ENCODE data around the gene SGSM2. TPM values are rescaled to one million over a fixed set of nuclear protein-coding genes. Genes with fewer than 3 reads are reported as not detected.
A peak's percentile ranks its signal among the peaks of the same experiment; 100 is the strongest.

The SGSM2 gene
- polyA plus RNA-seq, 3 donors = 3.0 to 130 (median 3.5) TPM

DNA sequence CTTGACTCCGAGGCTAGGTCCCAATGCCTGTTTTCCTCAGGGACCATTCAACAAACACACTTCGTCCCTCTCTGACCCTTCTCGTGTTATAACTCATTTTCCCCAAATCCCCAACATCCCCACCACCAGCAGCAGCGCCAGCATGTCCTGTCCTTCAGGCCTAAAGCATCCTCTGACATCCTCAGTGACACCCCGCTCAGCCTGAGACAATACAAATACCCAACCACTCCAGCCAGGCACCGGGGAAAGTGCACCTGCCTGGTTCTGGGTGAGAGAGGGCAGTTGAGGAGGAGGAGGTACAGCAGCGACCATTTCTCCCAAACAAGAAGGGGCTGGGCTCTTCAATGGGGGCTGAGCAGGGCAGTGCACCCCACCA is 58.9 kb downstream of the SGSM2 start:
- H3K4me1 ChIP-seq (ENCODE audit: control insufficient read depth in 1 of 2, insufficient read depth in 2 of 2, low read length in 2 of 2) = peaks cover 59 to 71% of the 10 kb centered on the region in 2 donors

DNA sequence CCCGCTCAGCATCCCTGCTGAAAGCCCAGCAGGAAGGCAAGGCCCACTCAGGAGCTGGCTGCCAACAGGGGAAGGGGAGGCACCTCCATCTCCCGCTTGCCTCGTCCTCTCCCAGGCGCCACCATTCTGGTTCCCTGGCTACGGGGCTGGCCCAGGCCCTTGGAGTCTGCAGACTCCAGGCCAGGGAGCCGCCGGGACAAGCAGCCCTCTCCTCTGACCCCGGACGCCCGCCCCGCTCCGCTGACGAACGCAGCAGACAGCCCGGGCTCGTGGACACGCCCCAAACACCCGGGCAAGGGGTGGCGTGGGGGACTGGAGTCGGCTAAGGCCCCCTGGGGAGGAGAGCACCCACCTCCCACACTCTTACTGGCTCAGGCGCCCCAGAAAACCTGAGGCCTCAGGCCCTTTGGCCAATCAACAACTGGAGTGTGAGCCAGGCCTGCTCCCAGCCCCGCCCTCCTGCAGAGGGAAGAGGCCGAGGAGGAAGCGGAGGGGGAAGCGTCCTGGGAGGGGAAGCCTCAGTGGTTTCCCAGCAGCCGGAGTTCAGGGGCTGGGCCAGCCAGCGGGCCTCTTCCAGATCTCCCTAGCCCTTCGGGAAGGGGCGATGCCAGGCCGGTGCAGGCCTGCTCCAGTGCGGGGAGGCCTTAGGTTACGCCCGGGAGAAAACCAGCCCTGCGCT is 59.4 kb downstream of the SGSM2 start:
- Mint-ChIP-seq H3K4me3 (peak overlapping the region; percentile 88 to 90), H3K36me3 (peaks cover 25 to 27% of the 10 kb centered on the region in 2 donors), H3K27ac (peak overlapping the region; percentile 98 to 100 (median 99)), H3K9me3 (peaks cover 0 to 5% (median 0%) of the 10 kb centered on the region in 7 donors), H3K4me1 (peaks cover 46% of the 10 kb centered on the region), H3K27me3 (ENCODE audit: low read depth in 3 of 3) (peaks cover 0 to 6% (median 0%) of the 10 kb centered on the region in 3 donors)
- Histone ChIP-seq H3K4me2 (replicated peaks; ENCODE audit: extremely low read depth, low read length, poor library complexity, severe bottlenecking) (peak overlapping the region; percentile 97), H3K36me3 (replicated peaks in 1 of 2; ENCODE audit: control insufficient read depth in 1 of 2, insufficient read depth in 2 of 2, low read length in 2 of 2) (no peaks in the 10 kb centered on the region), H3K27ac (ENCODE audit: low read depth in 1 of 2, low read length in 2 of 2) (peak overlapping the region; percentile 96 to 100), H3K9ac (ENCODE audit: insufficient read depth, low read length, poor library complexity, severe bottlenecking) (peak overlapping the region; percentile 76), H3K9me3 (replicated peaks in 1 of 2; ENCODE audit: control insufficient read depth in 1 of 2, insufficient read depth in 1 of 2, low read length in 2 of 2) (no peaks in the 10 kb centered on the region), H3K4me1 (ENCODE audit: control insufficient read depth in 1 of 2, insufficient read depth in 2 of 2, low read length in 2 of 2) (peaks cover 54 to 65% of the 10 kb centered on the region in 2 donors), H2AFZ (ENCODE audit: insufficient read depth, low read depth, low read length, poor library complexity, severe bottlenecking) (no peak overlapping the region), H4K20me1 (ENCODE audit: insufficient read depth, low read length) (peaks cover 25% of the 10 kb centered on the region), H3K4me3 (replicated peaks in 1 of 3; ENCODE audit: low read depth in 2 of 3, low read length in 3 of 3) (peak overlapping the region; percentile 21 to 98 (median 45)), H3K79me2 (ENCODE audit: insufficient read depth, low read length) (peaks cover 61% of the 10 kb centered on the region), H3K27me3 (ENCODE audit: control insufficient read depth in 2 of 2, insufficient read depth in 2 of 2, low read length in 2 of 2) (no peaks in the 10 kb centered on the region)
- 5% methylated on average over 22 of the region's 34 CpGs for WGBS (ENCODE audit: insufficient coverage)
- intact Hi-C loops (cut with micrococcal nuclease) = loop anchor here in 1 of 2 donors (10.0 kb wide), 1 partner anchor 752 kb away; the partner anchor contains the start of genes RILP and SCARF1
- DNase-seq = peak; percentile 95 to 97 (median 97)
- TF ChIP-seq, protein P1, sequence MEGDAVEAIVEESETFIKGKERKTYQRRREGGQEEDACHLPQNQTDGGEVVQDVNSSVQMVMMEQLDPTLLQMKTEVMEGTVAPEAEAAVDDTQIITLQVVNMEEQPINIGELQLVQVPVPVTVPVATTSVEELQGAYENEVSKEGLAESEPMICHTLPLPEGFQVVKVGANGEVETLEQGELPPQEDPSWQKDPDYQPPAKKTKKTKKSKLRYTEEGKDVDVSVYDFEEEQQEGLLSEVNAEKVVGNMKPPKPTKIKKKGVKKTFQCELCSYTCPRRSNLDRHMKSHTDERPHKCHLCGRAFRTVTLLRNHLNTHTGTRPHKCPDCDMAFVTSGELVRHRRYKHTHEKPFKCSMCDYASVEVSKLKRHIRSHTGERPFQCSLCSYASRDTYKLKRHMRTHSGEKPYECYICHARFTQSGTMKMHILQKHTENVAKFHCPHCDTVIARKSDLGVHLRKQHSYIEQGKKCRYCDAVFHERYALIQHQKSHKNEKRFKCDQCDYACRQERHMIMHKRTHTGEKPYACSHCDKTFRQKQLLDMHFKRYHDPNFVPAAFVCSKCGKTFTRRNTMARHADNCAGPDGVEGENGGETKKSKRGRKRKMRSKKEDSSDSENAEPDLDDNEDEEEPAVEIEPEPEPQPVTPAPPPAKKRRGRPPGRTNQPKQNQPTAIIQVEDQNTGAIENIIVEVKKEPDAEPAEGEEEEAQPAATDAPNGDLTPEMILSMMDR (IDR thresholded peaks at IDR 0.05) = no peak

More for the DNA sequence above, 58.9 kb downstream of the SGSM2 start:
- H3K36me3 ChIP-seq (replicated peaks in 1 of 2; ENCODE audit: control insufficient read depth in 1 of 2, insufficient read depth in 2 of 2, low read length in 2 of 2) = no peaks in the 10 kb centered on the region
- H3K79me2 ChIP-seq (ENCODE audit: insufficient read depth, low read length) = peaks cover 66% of the 10 kb centered on the region
- H4K20me1 ChIP-seq (ENCODE audit: insufficient read depth, low read length) = peaks cover 29% of the 10 kb centered on the region
- peak overlapping the region; percentile 21 to 98 (median 45) for H3K4me3 ChIP-seq (replicated peaks in 1 of 3; ENCODE audit: low read depth in 2 of 3, low read length in 3 of 3)
- peak overlapping the region; percentile 97 for H3K4me2 ChIP-seq (replicated peaks; ENCODE audit: extremely low read depth, low read length, poor library complexity, severe bottlenecking)
- peaks cover 0 to 4% (median 0%) of the 10 kb centered on the region in 3 donors for H3K27me3 Mint-ChIP-seq (ENCODE audit: low read depth in 3 of 3)
- 84% methylated on average over 4 of the region's 7 CpGs for WGBS (ENCODE audit: insufficient coverage)
- H3K27me3 ChIP-seq (ENCODE audit: control insufficient read depth in 2 of 2, insufficient read depth in 2 of 2, low read length in 2 of 2) = no peaks in the 10 kb centered on the region
- H3K4me1 Mint-ChIP-seq = peaks cover 52% of the 10 kb centered on the region
- H3K9me3 Mint-ChIP-seq = peaks cover 0 to 5% (median 0%) of the 10 kb centered on the region in 7 donors
- H3K27ac Mint-ChIP-seq = peak overlapping the region; percentile 98 to 100 (median 99)
- H3K4me3 Mint-ChIP-seq = peak overlapping the region; percentile 88
- intact Hi-C loops (cut with micrococcal nuclease) = loop anchor here in 1 of 2 donors (10.0 kb wide), 1 partner anchor 751 kb away; the partner anchor contains the start of genes RILP and SCARF1
- TF ChIP-seq, protein P1 (IDR thresholded peaks at IDR 0.05) = no peak
- DNase-seq = no peak
- H3K36me3 Mint-ChIP-seq = peaks cover 29 to 31% of the 10 kb centered on the region in 2 donors
- peak overlapping the region; percentile 76 for H3K9ac ChIP-seq (ENCODE audit: insufficient read depth, low read length, poor library complexity, severe bottlenecking)
- H3K9me3 ChIP-seq (replicated peaks in 1 of 2; ENCODE audit: control insufficient read depth in 1 of 2, insufficient read depth in 1 of 2, low read length in 2 of 2) = no peaks in the 10 kb centered on the region
- peak overlapping the region; percentile 96 to 100 for H3K27ac ChIP-seq (ENCODE audit: low read depth in 1 of 2, low read length in 2 of 2)
- H2AFZ ChIP-seq (ENCODE audit: insufficient read depth, low read depth, low read length, poor library complexity, severe bottlenecking) = no peak overlapping the region

Data from CD14-positive monocyte (primary cell).